Measurements from ENCODE around the gene PRRG1.
"Not testable (repeated sequence)": the region's sequence is repeated elsewhere in the genome, so short reads cannot be mapped to it uniquely, and the experiment has no call there.

PRRG1 gene

GRCh38 chrX:37378830-37379229 is 29.7 kb downstream of the PRRG1 start:
- no peak for DNase-seq (ENCODE audit: low read depth)

GRCh38 chrX:37380256-37380655 is 31.1 kb downstream of the PRRG1 start:
- no peak for DNase-seq (ENCODE audit: low read depth)

GRCh38 chrX:37380924-37381323 is 31.8 kb downstream of the PRRG1 start:
- no peak for DNase-seq (ENCODE audit: low read depth)

DNA sequence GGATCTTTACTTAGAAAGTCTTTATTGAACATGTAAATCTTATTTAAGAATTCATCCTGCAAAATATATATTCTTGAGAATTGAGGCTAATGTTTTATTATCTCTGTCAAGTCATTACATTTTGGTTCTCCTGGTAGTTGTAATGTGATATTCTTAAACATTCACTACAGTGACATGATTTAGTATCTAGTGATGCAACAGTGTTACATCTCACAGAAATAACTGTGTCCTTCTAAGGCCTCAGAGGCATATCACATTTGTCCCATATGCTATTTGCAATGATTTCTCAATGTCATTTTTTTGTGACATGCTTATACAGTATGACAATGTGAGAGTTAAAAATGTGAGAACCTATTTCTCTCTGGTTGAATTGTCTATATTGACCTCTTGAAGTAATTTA is 34.1 kb downstream of the PRRG1 start:
- no peak for DNase-seq (ENCODE audit: low read depth)

- no peak for DNase-seq (ENCODE audit: low read depth)
Measured at GRCh38 chrX:37388413-37388812, 39.2 kb downstream of the PRRG1 start.

DNA sequence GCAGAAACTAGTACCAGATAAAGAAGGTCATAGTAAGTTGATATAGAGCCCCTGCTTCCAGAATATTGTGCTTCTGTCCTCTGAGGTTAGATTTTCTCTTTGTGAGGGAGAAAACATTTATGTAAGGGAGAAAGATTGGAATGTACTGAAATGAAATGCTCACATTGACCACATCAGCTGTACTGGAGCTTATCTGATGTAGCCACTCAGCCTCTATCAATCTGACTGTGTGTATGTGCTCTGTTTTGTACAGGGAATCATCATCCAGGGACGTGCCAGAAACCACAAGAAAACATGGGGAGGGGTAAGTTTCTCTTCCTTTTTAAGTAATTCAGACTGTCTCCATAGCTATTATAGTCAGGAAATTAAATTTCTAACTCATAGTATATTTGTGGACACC is 56.8 kb downstream of the PRRG1 start:
- no peak for DNase-seq (ENCODE audit: low read depth)

GRCh38 chrX:37407736-37408135 is 58.6 kb downstream of the PRRG1 start:
- DNase-seq (ENCODE audit: low read depth), result no peak

GRCh38 chrX:37409278-37409677 is 60.1 kb downstream of the PRRG1 start:
- DNase-seq (ENCODE audit: low read depth), result peak; percentile 11

DNA sequence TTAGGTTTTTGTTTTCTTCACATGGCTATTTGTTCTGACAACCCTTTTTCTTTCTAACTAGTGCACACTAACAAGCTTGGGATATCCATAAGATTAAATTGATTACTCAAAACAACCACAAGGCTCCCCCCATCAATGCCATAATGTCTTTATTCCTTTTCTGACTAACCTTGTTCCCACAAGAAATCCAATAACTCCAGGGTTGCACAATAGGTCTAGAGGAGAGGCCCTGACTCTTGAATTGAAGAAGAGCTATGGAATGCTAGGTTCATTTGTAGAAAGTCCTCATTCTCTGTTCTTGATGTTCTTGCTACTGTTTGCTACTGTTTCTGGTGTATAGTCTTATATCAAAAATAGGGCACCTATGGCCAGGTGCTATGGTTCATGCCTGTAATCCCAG is 71.0 kb downstream of the PRRG1 start:
- no peak for DNase-seq (ENCODE audit: low read depth)

GRCh38 chrX:37420756-37421155 is 71.6 kb downstream of the PRRG1 start:
- no peak for DNase-seq (ENCODE audit: low read depth)

- DNase-seq (ENCODE audit: low read depth), result no peak
Measured at GRCh38 chrX:37424000-37424429, 74.9 kb downstream of the PRRG1 start.

DNA sequence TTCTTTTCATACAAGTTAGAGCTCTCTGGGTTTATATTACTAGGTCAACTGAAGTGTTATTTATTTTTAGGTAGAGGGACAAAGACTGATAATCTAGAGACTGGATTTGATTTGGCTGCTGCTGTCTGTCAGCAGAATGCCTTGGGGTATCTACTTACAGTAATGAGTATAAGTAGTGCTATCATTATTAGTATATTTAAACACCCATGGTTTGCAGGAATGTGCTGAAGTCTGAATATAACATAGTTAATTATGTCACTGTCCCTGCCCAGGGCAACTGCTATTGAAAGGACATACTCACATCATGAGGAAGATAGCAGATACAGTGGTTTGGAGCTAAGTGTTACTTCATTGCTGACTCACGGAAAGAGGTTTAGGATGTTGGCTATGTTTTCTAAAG is 76.2 kb downstream of the PRRG1 start:
- DNase-seq (ENCODE audit: low read depth), result no peak

GRCh38 chrX:37428962-37429361 is 79.8 kb downstream of the PRRG1 start:
- not testable (repeated sequence) for DNase-seq (ENCODE audit: low read depth)

DNA sequence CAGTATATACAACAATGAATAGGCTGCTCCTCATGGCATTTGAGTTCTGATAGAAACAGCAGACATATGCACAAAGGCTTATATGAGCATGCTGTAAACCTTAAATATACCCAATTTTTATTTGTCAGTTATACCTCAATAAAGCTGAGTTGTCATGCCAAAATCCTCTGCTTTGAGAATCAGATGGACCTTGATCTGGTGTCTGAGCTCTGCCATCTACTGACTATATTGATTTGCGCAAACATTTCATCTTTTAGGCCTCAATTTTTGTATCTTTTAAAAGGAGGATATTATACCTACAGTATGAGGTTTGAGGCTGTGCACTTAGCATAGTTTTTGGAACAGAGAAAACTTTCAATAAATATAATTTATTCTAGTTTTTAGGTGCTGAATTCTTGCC is 85.2 kb downstream of the PRRG1 start:
- DNase-seq (ENCODE audit: low read depth), result no peak

DNA sequence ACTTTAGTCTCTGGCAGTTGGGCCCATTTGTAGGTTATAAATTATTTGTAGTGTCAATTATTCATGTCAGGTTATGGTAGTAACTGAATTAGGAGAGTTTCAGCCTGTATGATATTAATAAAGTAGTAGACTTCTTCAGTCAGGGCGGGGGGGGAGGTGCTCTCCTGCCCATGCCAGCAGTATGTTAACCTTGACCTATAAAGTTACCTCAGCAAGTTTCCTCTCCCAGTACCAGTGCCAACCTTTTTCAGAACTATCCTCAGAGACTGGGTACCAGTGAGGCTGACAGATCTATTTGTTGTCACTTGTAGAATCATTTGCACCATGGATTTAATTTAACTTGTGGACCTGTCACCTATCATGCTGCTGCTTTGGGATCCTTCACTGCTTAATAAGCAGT is 88.0 kb downstream of the PRRG1 start:
- DNase-seq (ENCODE audit: low read depth), result no peak

GRCh38 chrX:37441377-37441776 is 92.2 kb downstream of the PRRG1 start:
- no peak for DNase-seq (ENCODE audit: low read depth)

- no peak for DNase-seq (ENCODE audit: low read depth)
Measured at GRCh38 chrX:37445182-37445581, 96.0 kb downstream of the PRRG1 start.

DNA sequence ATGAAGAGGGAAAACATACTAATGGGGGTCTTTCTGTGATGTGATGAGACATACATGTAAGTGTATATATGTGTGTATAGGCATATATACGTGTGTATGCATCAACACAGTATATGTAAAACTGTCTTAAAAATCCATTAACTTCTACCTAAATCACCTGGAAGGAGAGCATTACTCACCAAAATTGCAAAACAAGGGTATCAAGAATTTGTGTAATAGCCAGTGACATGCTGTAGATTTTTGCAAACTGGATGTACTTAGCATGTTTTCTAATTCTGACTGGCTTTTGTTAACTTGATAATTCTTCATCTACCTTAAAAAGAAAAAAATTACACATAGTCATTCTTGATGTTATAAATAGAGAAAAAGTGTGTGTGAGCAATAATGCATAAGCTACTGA is 104.7 kb downstream of the PRRG1 start:
- DNase-seq (ENCODE audit: low read depth), result no peak

DNA sequence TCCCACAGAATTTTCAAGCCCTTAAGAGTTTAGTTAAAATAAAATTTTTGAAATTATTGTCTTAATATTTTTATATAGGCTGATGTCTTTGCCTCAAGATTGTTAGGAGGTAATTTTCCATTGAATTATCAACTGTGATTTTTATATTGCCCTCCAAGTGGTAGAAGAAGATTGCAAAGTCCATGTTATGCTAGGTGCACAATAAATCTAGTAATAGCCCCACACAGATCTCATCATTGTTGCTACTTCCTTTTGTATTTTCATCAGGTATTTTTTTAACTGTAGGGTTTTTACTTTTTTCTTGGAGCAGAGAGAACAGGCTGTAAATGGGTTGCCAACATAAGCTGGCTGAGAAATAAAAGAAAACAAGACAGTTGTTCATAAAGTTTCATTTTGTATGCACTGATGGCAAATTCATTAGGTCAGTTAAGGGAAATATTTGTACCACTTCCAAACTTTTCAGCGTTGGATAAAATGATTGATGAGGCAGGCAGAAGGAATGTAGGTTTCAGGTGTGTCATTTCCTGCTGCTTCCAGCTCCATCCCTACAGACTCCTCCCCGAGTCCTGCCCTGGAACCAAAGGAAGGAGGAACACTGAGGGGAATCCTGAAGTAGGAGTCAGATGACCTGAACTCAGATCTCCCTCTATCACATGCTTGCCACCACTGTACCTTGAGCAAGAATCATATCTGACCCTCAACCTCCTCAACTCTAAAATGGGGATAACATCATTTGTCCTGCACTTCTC is 105.5 kb downstream of the PRRG1 start:
- no peak for DNase-seq (ENCODE audit: low read depth)

DNA sequence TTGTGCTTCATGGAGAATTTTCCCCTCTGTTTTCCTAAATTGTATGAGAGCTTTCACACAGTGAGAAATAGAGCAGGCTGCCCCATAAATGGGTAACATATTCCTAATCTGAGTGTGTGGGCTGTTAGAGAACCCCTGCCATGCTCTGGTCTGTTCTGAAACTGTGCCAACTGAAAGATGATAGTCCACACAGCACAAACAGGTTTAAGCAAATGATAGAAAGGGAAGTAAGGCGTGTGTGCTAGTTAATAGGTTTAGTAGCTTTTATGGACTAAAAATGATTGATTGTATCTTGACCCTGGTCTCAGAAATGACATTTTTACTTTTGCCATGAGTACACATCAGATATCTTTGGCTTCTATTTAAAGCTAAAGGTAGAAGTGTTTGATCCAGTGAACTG is 106.2 kb downstream of the PRRG1 start:
- no peak for DNase-seq (ENCODE audit: low read depth)

- DNase-seq (ENCODE audit: low read depth), result not testable (repeated sequence)
Measured at GRCh38 chrX:37460285-37460684, 111.1 kb downstream of the PRRG1 start.

GRCh38 chrX:37462346-37462745 is 113.2 kb downstream of the PRRG1 start:
- no peak for DNase-seq (ENCODE audit: low read depth)

DNA sequence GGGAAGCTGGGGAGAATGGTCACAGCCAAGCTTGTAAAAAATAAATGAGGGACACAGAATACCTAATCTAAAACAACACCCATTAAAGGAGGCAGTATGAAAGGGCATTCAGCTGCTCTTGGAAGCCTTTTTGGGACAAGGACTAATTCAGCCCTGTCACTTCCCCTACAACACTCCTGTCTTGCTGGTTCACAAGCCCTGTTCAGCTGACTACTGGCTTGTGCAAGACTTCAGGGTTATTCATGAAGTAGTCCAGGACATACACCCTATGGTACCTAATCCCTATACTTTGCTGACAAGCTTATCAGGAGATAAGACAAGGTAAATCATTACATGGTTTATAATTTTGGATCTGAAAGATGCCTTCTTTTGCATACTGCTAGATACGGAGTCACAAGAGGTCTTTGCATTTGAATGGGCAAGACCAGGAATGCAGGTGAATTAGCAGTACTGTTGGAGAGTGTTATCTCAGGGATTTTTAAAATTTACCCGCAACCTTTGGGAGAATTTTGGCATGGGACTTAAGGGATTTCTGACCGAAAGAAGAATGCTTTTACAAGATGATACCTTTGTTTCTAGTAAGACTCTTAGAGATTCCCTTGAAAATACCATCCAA is 119.1 kb downstream of the PRRG1 start:
- DNase-seq (ENCODE audit: low read depth), result no peak

- no peak for DNase-seq (ENCODE audit: low read depth)
Measured at GRCh38 chrX:37470711-37471110, 121.5 kb downstream of the PRRG1 start.
